Measurements from ENCODE around the gene ST7. TPM values are rescaled to one million over a fixed set of nuclear protein-coding genes. Genes with fewer than 3 reads are reported as not detected.

The ST7 gene
- 10 to 100 TPM in 2 of 3 donors, 1 to 10 TPM in 1; 9.8 to 15.7 (median 12.9) TPM for total RNA-seq
- total RNA-seq (2013) = 12.0 TPM

- peak; percentile 84 to 87 (median 84) for ATAC-seq
- Mint-ChIP-seq H3K27ac (peak within 1 kb of the TSS; percentile 81 to 84), H3K27me3 (ENCODE audit: low read depth in 2 of 2) (peaks cover 7% of the 10 kb centered on the region in 2 donors), H3K4me3 (peak within 1 kb of the TSS; percentile 90), H3K9me3 (no peaks in the 10 kb centered on the region), H3K36me3 (no peaks in the 10 kb centered on the region), H3K4me1 (peaks cover 21% of the 10 kb centered on the region in 2 donors)
- H3K36me3 ChIP-seq (ENCODE audit: control insufficient read depth, insufficient read depth, low read length) = no peaks in the 10 kb centered on the region
- H3K27me3 ChIP-seq (ENCODE audit: control insufficient read depth, insufficient read depth, low read length) = no peaks in the 10 kb centered on the region
- no peaks in the 10 kb centered on the region for H3K9me3 ChIP-seq (ENCODE audit: control insufficient read depth, insufficient read depth, low read length)
- peak within 1 kb of the TSS; percentile 81 for H3K27ac ChIP-seq (ENCODE audit: low read length)
- DNase-seq = peak; percentile 64 to 81
- no peak for TF ChIP-seq CTCF (IDR thresholded peaks at IDR 0.05)
- peak within 1 kb of the TSS; percentile 80 for H3K4me3 ChIP-seq (ENCODE audit: low read length)
- intact Hi-C loops (cut with micrococcal nuclease) = loop anchor here (2.0 kb wide), 2 partner anchors 23 to 91 kb away; partner anchors contain the start of gene CAPZA2
- peaks cover 11% of the 10 kb centered on the region for H3K4me1 ChIP-seq (ENCODE audit: control insufficient read depth, insufficient read depth, low read length)
- under 1% methylated on average over 77 of the region's 77 CpGs for WGBS (ENCODE audit: insufficient coverage)
These were observed at the start of gene ST7 for GRCh38 chr7:116953372-116953905. ST7 (plus strand) TSS chr7:116953501; CDS start chr7:116953541, 40 bp downstream.

GRCh38 chr7:116906391-116906790 is 46.9 kb upstream of the ST7 start:
- TF ChIP-seq CTCF (IDR thresholded peaks at IDR 0.05) = no peak
- peaks cover 8% of the 10 kb centered on the region for H3K36me3 Mint-ChIP-seq
- no peaks in the 10 kb centered on the region for H3K27me3 ChIP-seq (ENCODE audit: control insufficient read depth, insufficient read depth, low read length)
- H3K4me3 ChIP-seq (ENCODE audit: low read length) = no peak overlapping the region
- no peaks in the 10 kb centered on the region for H3K27me3 Mint-ChIP-seq (ENCODE audit: low read depth in 2 of 2)
- peaks cover under 1 to 4% of the 10 kb centered on the region in 2 donors for H3K4me1 Mint-ChIP-seq
- H3K27ac Mint-ChIP-seq = no peak overlapping the region
- intact Hi-C loops (cut with micrococcal nuclease) = no loop called here
- peaks cover 52% of the 10 kb centered on the region for H3K36me3 ChIP-seq (ENCODE audit: control insufficient read depth, insufficient read depth, low read length)
- DNase-seq = no peak
- no peak overlapping the region for H3K4me3 Mint-ChIP-seq
- no peak for ATAC-seq
- no peaks in the 10 kb centered on the region for H3K4me1 ChIP-seq (ENCODE audit: control insufficient read depth, insufficient read depth, low read length)
- no peaks in the 10 kb centered on the region for H3K9me3 Mint-ChIP-seq
- H3K9me3 ChIP-seq (ENCODE audit: control insufficient read depth, insufficient read depth, low read length) = no peaks in the 10 kb centered on the region
- no peak overlapping the region for H3K27ac ChIP-seq (ENCODE audit: low read length)
- 100% methylated on average over 1 of the region's 1 CpG for WGBS (ENCODE audit: insufficient coverage)

GRCh38 chr7:116910383-116910782 is 42.9 kb upstream of the ST7 start:
- no peak overlapping the region for H3K4me3 ChIP-seq (ENCODE audit: low read length)
- H3K4me3 Mint-ChIP-seq = no peak overlapping the region
- no peaks in the 10 kb centered on the region for H3K9me3 Mint-ChIP-seq
- DNase-seq = no peak
- no peaks in the 10 kb centered on the region for H3K9me3 ChIP-seq (ENCODE audit: control insufficient read depth, insufficient read depth, low read length)
- no peak for TF ChIP-seq CTCF (IDR thresholded peaks at IDR 0.05)
- WGBS (ENCODE audit: insufficient coverage) = 98% methylated on average over 6 of the region's 6 CpGs
- H3K36me3 ChIP-seq (ENCODE audit: control insufficient read depth, insufficient read depth, low read length) = peaks cover 69% of the 10 kb centered on the region
- H3K4me1 ChIP-seq (ENCODE audit: control insufficient read depth, insufficient read depth, low read length) = no peaks in the 10 kb centered on the region
- H3K27ac Mint-ChIP-seq = peak overlapping the region in 1 of 2 donors; percentile 54
- no peaks in the 10 kb centered on the region for H3K27me3 Mint-ChIP-seq (ENCODE audit: low read depth in 2 of 2)
- no peaks in the 10 kb centered on the region for H3K27me3 ChIP-seq (ENCODE audit: control insufficient read depth, insufficient read depth, low read length)
- H3K27ac ChIP-seq (ENCODE audit: low read length) = no peak overlapping the region
- intact Hi-C loops (cut with micrococcal nuclease) = no loop called here
- no peaks in the 10 kb centered on the region for H3K4me1 Mint-ChIP-seq
- H3K36me3 Mint-ChIP-seq = peaks cover 8% of the 10 kb centered on the region
- no peak for ATAC-seq

- H3K4me3 Mint-ChIP-seq = no peak overlapping the region
- Histone ChIP-seq H3K27me3 (ENCODE audit: control insufficient read depth, insufficient read depth, low read length) (no peaks in the 10 kb centered on the region), H3K9me3 (ENCODE audit: control insufficient read depth, insufficient read depth, low read length) (no peaks in the 10 kb centered on the region), H3K27ac (ENCODE audit: low read length) (no peak overlapping the region), H3K36me3 (ENCODE audit: control insufficient read depth, insufficient read depth, low read length) (peaks cover 65% of the 10 kb centered on the region), H3K4me1 (ENCODE audit: control insufficient read depth, insufficient read depth, low read length) (no peaks in the 10 kb centered on the region), H3K4me3 (ENCODE audit: low read length) (no peak overlapping the region)
- no peak for DNase-seq
- TF ChIP-seq CTCF (IDR thresholded peaks at IDR 0.05) = no peak
- peaks cover 8% of the 10 kb centered on the region for H3K36me3 Mint-ChIP-seq
- no peaks in the 10 kb centered on the region for H3K4me1 Mint-ChIP-seq
- H3K9me3 Mint-ChIP-seq = no peaks in the 10 kb centered on the region
- peak overlapping the region in 1 of 2 donors; percentile 6 for H3K27ac Mint-ChIP-seq
- no peak for ATAC-seq
- intact Hi-C loops (cut with micrococcal nuclease) = no loop called here
- 100% methylated on average over 1 of the region's 1 CpG for WGBS (ENCODE audit: insufficient coverage)
- no peaks in the 10 kb centered on the region for H3K27me3 Mint-ChIP-seq (ENCODE audit: low read depth in 2 of 2)
These were observed 41.5 kb upstream of the ST7 start for GRCh38 chr7:116911801-116912200.

All from natural killer cell (primary cell).